HCT116 (cell line): ENCODE data around the gene GNRHR. TPM values are rescaled to one million over a fixed set of nuclear protein-coding genes. Genes with fewer than 3 reads are reported as not detected.
"Not testable (repeated sequence)": the region's sequence is repeated elsewhere in the genome, so short reads cannot be mapped to it uniquely, and the experiment has no call there.

ENCODE experiments used
- ATAC-seq: fragments of 200-7000 bp; cut with Tn5 transposase; 2 replicates; pipeline ENCODE4 v1.9.1; 2020; ENCODE audit warnings: mild to moderate bottlenecking, moderate library complexity
- BruUV-seq: library from RNA; stranded (reverse); fragments of 400-500 nt; replicated peaks from 2 replicates; lab custom pipeline; 2021; lab: Mats Ljungman, UMichigan
- CTCF ChIA-PET: fragments of 300-600 bp; sonication (Branson Sonifier 250); formaldehyde crosslinking; loops from one replicate; lab custom pipeline; 2021; ENCODE audit warnings: antibody characterized with exemption; lab: Charles Lee
- POLR2A ChIA-PET: fragments of 300-600, 350-600 bp; sonication (Branson Sonifier 250); formaldehyde crosslinking; loops from one replicate; lab custom pipeline; 2021; ENCODE audit warnings: antibody characterized with exemption; lab: Charles Lee
- RAD21 ChIA-PET, 2 experiments: fragments of 300-600 bp; sonication (Branson Sonifier 250); formaldehyde crosslinking; loops; one replicate each; lab custom pipeline; 2023; ENCODE audit warnings: low total read pairs in 2 of 2; ENCODE audit not compliant: uncharacterized antibody in 2 of 2, unreplicated experiment in 2 of 2, low non-redundant PET in 1 of 2; lab: Charles Lee
- DNase-seq: peaks from one replicate; pipeline ENCODE4 v3.0.0-alpha.2; 2010; ENCODE audit warnings: low read depth, low spot score
- H2AFZ ChIP-seq: fragments of 200-600 bp; shearing (Covaris generic), sonication (generic); 2 replicates; pipeline ENCODE4 v1.6.1; 2017; ENCODE audit warnings: low read depth, mixed run types, mixed read lengths, antibody characterized with exemption, low read length; ENCODE audit not compliant: poor library complexity, severe bottlenecking
- H3K27ac ChIP-seq: 2 replicates; pipeline ENCODE4 v1.5.1; 2012; ENCODE audit warnings: low read depth, low read length
- H3K27me3 ChIP-seq: fragments of 200-600 bp; sonication (generic); 2 replicates; pipeline ENCODE4 v1.6.1; 2016; ENCODE audit warnings: mixed run types, low read length, mixed read lengths; ENCODE audit not compliant: insufficient read depth
- H3K36me3 ChIP-seq, 2 experiments: fragments of 200-500 bp in 1 of 2; fragments of 200-600 bp in 1 of 2; sonication (Bioruptor generic) in 1 of 2; sonication (generic) in 1 of 2; 2 replicates each; pipeline versions ENCODE4 v1.5.1 to v1.6.1; 2014 to 2016; ENCODE audit warnings: low read length in 2 of 2, inconsistent platforms in 1 of 2, mixed read lengths in 1 of 2, mixed run types in 1 of 2; ENCODE audit not compliant: insufficient read depth in 2 of 2, control insufficient read depth in 1 of 2
- H3K4me1 ChIP-seq, 2 experiments: fragments of 200-600 bp in 1 of 2; sonication (generic) in 1 of 2; 2 replicates each; pipeline versions ENCODE4 v1.5.1 to v1.6.1; 2012 to 2017; ENCODE audit warnings: low read length in 2 of 2, inconsistent platforms in 1 of 2, mild to moderate bottlenecking in 1 of 2, mixed read lengths in 1 of 2, mixed run types in 1 of 2, moderate library complexity in 1 of 2; ENCODE audit not compliant: insufficient read depth in 2 of 2, control insufficient read depth in 1 of 2
- H3K4me2 ChIP-seq: fragments of 200-600 bp; sonication (generic); 2 replicates; pipeline ENCODE4 v1.6.1; 2017; ENCODE audit warnings: mixed run types, low read length, mixed read lengths
- H3K4me3 ChIP-seq, 2 experiments: fragments of 200-600 bp in 1 of 2; sonication (generic) in 1 of 2; replicated peaks in 1 of 2; 2 replicates each; pipeline ENCODE4 v1.5.1; 2011 to 2016; ENCODE audit warnings: low read length in 2 of 2, control low read depth in 1 of 2, low read depth in 1 of 2, mild to moderate bottlenecking in 1 of 2, mixed read lengths in 1 of 2, mixed run types in 1 of 2
- H3K79me2 ChIP-seq: fragments of 200-600 bp; sonication (generic); 2 replicates; pipeline ENCODE4 v1.6.1; 2017; ENCODE audit warnings: mild to moderate bottlenecking, mixed run types, low read length, moderate library complexity, mixed read lengths; ENCODE audit not compliant: insufficient read depth
- H3K9ac ChIP-seq: fragments of 200-600 bp; sonication (generic); 2 replicates; pipeline ENCODE4 v1.6.1; 2016; ENCODE audit warnings: low read length, mixed read lengths
- H3K9me2 ChIP-seq: fragments of 200-600 bp; sonication (generic), shearing (Covaris generic); 2 replicates; pipeline ENCODE4 v1.6.1; 2017; ENCODE audit warnings: mixed run types, mild to moderate bottlenecking, moderate library complexity; ENCODE audit not compliant: insufficient read depth
- H3K9me3 ChIP-seq, 2 experiments: fragments of 200-500 bp in 1 of 2; fragments of 200-600 bp in 1 of 2; sonication (Bioruptor generic) in 1 of 2; sonication (generic) in 1 of 2; 2 replicates each; pipeline ENCODE4 v1.6.1; 2014 to 2017; ENCODE audit warnings: low read length in 2 of 2, mixed read lengths in 2 of 2, inconsistent platforms in 1 of 2, low read depth in 1 of 2, mild to moderate bottlenecking in 1 of 2, mixed run types in 1 of 2, moderate library complexity in 1 of 2; ENCODE audit not compliant: control insufficient read depth in 1 of 2, insufficient read depth in 1 of 2
- H4K20me1 ChIP-seq: fragments of 200-600 bp; sonication (generic), shearing (Covaris generic); 2 replicates; pipeline ENCODE4 v1.6.1; 2017; ENCODE audit warnings: mixed run types, mild to moderate bottlenecking, moderate library complexity; ENCODE audit not compliant: insufficient read depth
- CEBPB ChIP-seq: IDR thresholded peaks from 2 replicates; pipeline ENCODE4 v1.6.1; 2012; ENCODE audit warnings: low read depth
- EZH2 ChIP-seq: fragments of 200-600 bp; sonication (generic); IDR thresholded peaks from 2 replicates; pipeline ENCODE4 v1.6.1; 2017; ENCODE audit warnings: antibody characterized with exemption, mixed run types
- EZH2phosphoT487 ChIP-seq: fragments of 200-600 bp; IDR thresholded peaks from 2 replicates; pipeline ENCODE4 v1.6.1; 2018; ENCODE audit warnings: antibody characterized with exemption, borderline replicate concordance
- FOSL1 ChIP-seq: IDR thresholded peaks from 2 replicates; pipeline ENCODE4 v1.6.1; 2012; ENCODE audit warnings: low read depth
- POLR2A ChIP-seq: IDR thresholded peaks from 2 replicates; pipeline ENCODE4 v1.7.0; 2011; ENCODE audit warnings: borderline replicate concordance; ENCODE audit not compliant: insufficient read depth, insufficient read length; ENCODE audit errors: extremely low read depth
- POLR2AphosphoS5 ChIP-seq: IDR thresholded peaks from 2 replicates; pipeline ENCODE4 v1.6.1; 2011; ENCODE audit warnings: mild to moderate bottlenecking, low read depth, low read length, moderate library complexity
- YY1 ChIP-seq: IDR thresholded peaks from 2 replicates; pipeline ENCODE4 v1.6.1; 2011; ENCODE audit warnings: low read length, low read depth, moderate library complexity, mild to moderate bottlenecking; ENCODE audit not compliant: insufficient replicate concordance; ENCODE audit errors: extremely low read depth
- intact Hi-C: fragments of 100-400 bp; cut with micrococcal nuclease; formaldehyde crosslinking; loops from 2 replicates; pipeline ENCODE4 v1.10.0; 2022
- total RNA-seq: library from RNA; stranded (reverse); gene quantifications from one replicate; pipeline ENCODE4 v1.2.1, GENCODE V29; 2021; ENCODE audit not compliant: unreplicated experiment

The GNRHR gene
- total RNA-seq, 1 experiment from 2014 or later, result not detected

DNA sequence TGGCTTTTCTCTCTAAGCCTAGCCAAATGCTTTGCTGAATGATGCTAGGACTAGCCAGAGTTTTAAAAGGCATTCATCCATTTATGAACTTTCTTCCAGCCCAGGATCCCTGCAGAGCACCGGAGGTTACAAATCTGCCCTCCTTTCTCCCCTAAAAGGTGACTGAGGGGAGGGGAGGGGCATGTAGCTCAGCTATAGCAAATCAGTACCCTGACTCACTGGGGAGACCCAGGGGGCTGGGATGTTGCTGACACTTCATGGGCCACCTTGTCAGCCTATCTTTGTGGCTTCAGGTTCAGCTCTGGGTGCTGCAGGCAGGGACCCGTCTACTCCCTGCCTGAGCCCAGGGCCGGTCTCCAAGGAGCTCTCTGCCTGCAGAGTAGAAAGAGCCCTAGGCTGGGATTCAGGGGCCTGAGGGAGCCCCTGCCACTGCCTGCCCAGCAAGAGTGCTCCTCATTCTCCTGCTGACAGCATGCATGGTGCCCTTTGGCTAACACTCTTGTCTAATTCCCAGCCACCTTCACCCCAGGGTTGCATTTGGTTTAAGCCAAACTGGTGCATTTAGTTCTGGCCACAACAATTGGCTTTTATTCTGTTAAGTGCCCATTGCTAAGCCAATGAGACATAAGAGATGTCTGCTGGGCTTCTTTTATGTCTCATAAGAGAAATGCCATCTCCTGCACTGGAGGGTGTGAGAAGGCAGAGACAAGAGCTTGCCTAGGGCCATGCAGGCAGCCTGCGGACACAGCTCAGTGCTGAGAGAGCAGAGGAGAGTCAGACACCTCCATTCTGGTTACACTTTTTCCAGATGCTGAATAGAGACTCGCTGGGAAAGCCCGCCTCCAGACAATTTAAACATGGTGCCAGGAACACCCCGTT is 41.3 kb downstream of the GNRHR start:
- Histone ChIP-seq H3K9ac (no peak overlapping the region), H3K4me2 (peak overlapping the region; percentile 23; the same call in 1 of the 2 replicates), H3K27ac (no peak overlapping the region), H3K9me2 (no peaks in the 10 kb centered on the region)
- DNase-seq, result no peak
- TF ChIP-seq EZH2phosphoT487 (no peak), CEBPB (no peak), POLR2A (no peak), FOSL1 (no peak), POLR2AphosphoS5 (no peak)
- TF ChIP-seq, all 23 proteins: peak for 0
- POLR2A ChIA-PET, result interaction anchor here (3.6 kb wide), 1 partner anchor 11 kb away, joined by 12 read pairs; the partner anchor contains the start of gene UBA6
- RAD21 ChIA-PET, result no interaction called here
- no TSS peak for BruUV-seq
- no peak overlapping the region for H2AFZ ChIP-seq
- no peaks in the 10 kb centered on the region for H3K27me3 ChIP-seq
- H3K36me3 ChIP-seq, result no peaks in the 10 kb centered on the region
- no peaks in the 10 kb centered on the region for H3K9me3 ChIP-seq
- no peak overlapping the region for H3K4me3 ChIP-seq
- peaks cover 0 to 30% of the 10 kb centered on the region in 2 experiments; a peak in 2 of 4 replicates for H3K4me1 ChIP-seq
- H4K20me1 ChIP-seq, result no peaks in the 10 kb centered on the region
- no peak; the same call in 1 of the 2 replicates for ATAC-seq
- intact Hi-C loops, result no loop called here
- H3K79me2 ChIP-seq, result peaks cover 27% of the 10 kb centered on the region
- CTCF ChIA-PET, result no interaction called here

DNA sequence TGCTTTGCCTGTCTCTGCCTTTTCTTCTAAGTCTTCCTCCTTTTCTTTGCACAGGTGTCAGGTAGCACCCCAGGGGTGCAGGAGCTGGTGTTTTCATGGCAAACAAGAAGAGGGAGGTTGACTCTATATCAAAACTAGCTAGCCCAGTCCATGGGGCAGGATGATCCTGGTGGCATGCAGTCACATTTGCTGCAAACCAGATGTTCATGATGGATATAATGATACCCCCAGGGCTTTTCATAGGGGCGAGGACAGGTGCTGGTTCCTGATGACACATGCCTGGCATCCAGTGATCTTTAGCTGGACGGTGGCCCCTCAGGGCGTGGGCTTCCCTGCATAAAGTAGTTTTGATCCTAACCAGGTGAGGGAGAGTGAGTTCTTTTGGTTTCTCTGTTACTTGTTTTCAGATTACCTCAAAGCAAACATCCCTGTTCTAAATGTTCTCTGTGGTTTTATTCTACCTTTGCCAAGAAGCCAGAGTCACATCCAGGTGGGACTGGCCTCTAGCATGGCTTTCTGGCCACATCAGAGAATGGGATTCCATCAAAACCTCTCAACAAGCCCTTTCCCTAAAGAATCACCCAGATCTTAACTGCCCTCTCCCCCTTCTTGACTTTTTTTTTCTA is 42.1 kb downstream of the GNRHR start:
- no peaks in the 10 kb centered on the region for H4K20me1 ChIP-seq
- ChIA-PET RAD21 (no interaction called here), CTCF (interaction anchor here (1.2 kb wide), 1 partner anchor 34 kb away, joined by 3 read pairs; no protein-coding TSS in a partner anchor), POLR2A (interaction anchor here (3.6 kb wide), 1 partner anchor 11 kb away, joined by 12 read pairs; the partner anchor contains the start of gene UBA6)
- no peak overlapping the region for H3K4me3 ChIP-seq
- intact Hi-C loops, result no loop called here
- H3K9ac ChIP-seq, result no peak overlapping the region
- H3K27ac ChIP-seq, result no peak overlapping the region
- DNase-seq (no peak), ATAC-seq (no peak)
- no TSS peak for BruUV-seq
- H3K9me3 ChIP-seq, result no peaks in the 10 kb centered on the region
- H3K4me2 ChIP-seq, result no peak overlapping the region
- no peaks in the 10 kb centered on the region for H3K36me3 ChIP-seq
- peaks cover 33% of the 10 kb centered on the region for H3K79me2 ChIP-seq
- TF ChIP-seq EZH2 (no peak), YY1 (no peak)
- H2AFZ ChIP-seq, result no peak overlapping the region
- peaks cover 0 to 30% of the 10 kb centered on the region in 2 experiments; a peak in 2 of 4 replicates for H3K4me1 ChIP-seq
- no peaks in the 10 kb centered on the region for H3K9me2 ChIP-seq
- no peaks in the 10 kb centered on the region for H3K27me3 ChIP-seq

DNA sequence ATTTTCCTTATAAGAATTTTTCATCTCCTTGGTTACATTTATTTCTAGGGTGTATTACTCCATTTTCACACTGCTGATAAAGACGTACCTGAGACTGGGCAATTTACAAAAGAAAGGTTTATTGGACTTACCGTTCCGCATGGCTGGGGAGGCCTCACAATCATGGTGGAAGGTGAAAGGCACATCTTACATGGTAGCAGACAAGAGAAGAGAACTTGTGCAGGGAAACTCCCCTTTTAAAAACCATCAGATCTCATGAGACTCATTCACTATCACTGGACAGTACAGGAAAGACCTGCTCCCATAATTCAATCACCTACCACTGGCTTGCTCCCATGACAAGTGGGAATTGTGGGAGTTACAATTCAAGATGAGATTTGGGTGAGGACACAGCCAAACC is 47.5 kb downstream of the GNRHR start:
- H2AFZ ChIP-seq, H3K27ac ChIP-seq, H3K36me3 ChIP-seq, H3K9me3 ChIP-seq, H3K4me3 ChIP-seq, H3K9me2 ChIP-seq, CTCF ChIA-PET, intact Hi-C loops, ATAC-seq, H3K4me2 ChIP-seq, BruUV-seq, RAD21 ChIA-PET, H3K27me3 ChIP-seq, H4K20me1 ChIP-seq, DNase-seq, H3K4me1 ChIP-seq, POLR2A ChIA-PET, H3K9ac ChIP-seq: not testable (repeated sequence)
- peaks cover 76% of the 10 kb centered on the region for H3K79me2 ChIP-seq
